Loucy (cell line): ENCODE results near the gene CCR7.

Experiments used
- H2AFZ ChIP-seq: fragments of 200-600 bp; sonication (generic); 2 replicates; pipeline ENCODE4 v1.6.0; 2016; ENCODE audit warnings: antibody characterized with exemption, mild to moderate bottlenecking, low read length, moderate library complexity
- H3F3A ChIP-seq: fragments of 200-600 bp; 2 replicates; pipeline ENCODE4 v1.6.0; 2016; ENCODE audit warnings: antibody characterized with exemption, low read depth, mild to moderate bottlenecking
- H3K27me3 ChIP-seq: fragments of 200-600 bp; sonication (generic); 2 replicates; pipeline ENCODE4 v1.6.1; 2014; ENCODE audit warnings: low read length, mild to moderate bottlenecking; ENCODE audit not compliant: insufficient read depth, poor library complexity, severe bottlenecking
- H3K36me3 ChIP-seq: fragments of 200-600 bp; sonication (generic); 2 replicates; pipeline ENCODE4 v1.6.1; 2016; ENCODE audit warnings: low read length; ENCODE audit not compliant: insufficient read depth
- H3K4me1 ChIP-seq: fragments of 200-600 bp; sonication (generic); 2 replicates; pipeline ENCODE4 v1.5.1; 2014; ENCODE audit warnings: low read length, mild to moderate bottlenecking; ENCODE audit not compliant: insufficient read depth, poor library complexity, severe bottlenecking
- H3K4me2 ChIP-seq: fragments of 200-600 bp; sonication (generic); 2 replicates; pipeline ENCODE4 v1.6.0; 2014; ENCODE audit warnings: antibody characterized with exemption, low read length, low read depth, mild to moderate bottlenecking; ENCODE audit not compliant: poor library complexity, severe bottlenecking
- H3K4me3 ChIP-seq: fragments of 200-600 bp; sonication (generic); 2 replicates; pipeline ENCODE4 v1.5.1; 2014; ENCODE audit warnings: low read length, mild to moderate bottlenecking, mixed read lengths; ENCODE audit not compliant: poor library complexity, severe bottlenecking
- H3K79me2 ChIP-seq: fragments of 200-600 bp; sonication (generic); 2 replicates; pipeline ENCODE4 v1.6.1; 2014; ENCODE audit warnings: low read length; ENCODE audit not compliant: insufficient read depth
- H3K9ac ChIP-seq: fragments of 200-600 bp; sonication (generic); 2 replicates; pipeline ENCODE4 v1.6.0; 2014; ENCODE audit warnings: mild to moderate bottlenecking, low read depth, low read length, moderate library complexity; ENCODE audit not compliant: poor library complexity, severe bottlenecking
- H3K9me2 ChIP-seq: fragments of 200-600 bp; sonication (generic); replicated peaks from 2 replicates; pipeline ENCODE4 v1.6.1; 2016; ENCODE audit warnings: low read depth, low read length, mixed read lengths
- H3K9me3 ChIP-seq: fragments of 200-600 bp; sonication (generic); 2 replicates; pipeline ENCODE4 v1.6.1; 2014; ENCODE audit warnings: mild to moderate bottlenecking, antibody characterized with exemption, low read length, low read depth; ENCODE audit not compliant: insufficient read depth
- H4K20me1 ChIP-seq: fragments of 200-600 bp; sonication (generic); 2 replicates; pipeline ENCODE4 v1.6.0; 2014; ENCODE audit warnings: antibody characterized with exemption, low read length, mild to moderate bottlenecking; ENCODE audit not compliant: insufficient read depth, poor library complexity, severe bottlenecking
- CTCF ChIP-seq: fragments of 200-600 bp; sonication (generic); conservative IDR thresholded peaks from 2 replicates; pipeline ENCODE4 v1.5.1; 2014; ENCODE audit warnings: mild to moderate bottlenecking, antibody characterized with exemption, low read length
- EZH2phosphoT487 ChIP-seq: fragments of 200-600 bp; IDR thresholded peaks from 2 replicates; pipeline ENCODE4 v1.6.1; 2018; ENCODE audit warnings: antibody characterized with exemption, mild to moderate bottlenecking, moderate library complexity, borderline replicate concordance

CCR7 gene

DNA sequence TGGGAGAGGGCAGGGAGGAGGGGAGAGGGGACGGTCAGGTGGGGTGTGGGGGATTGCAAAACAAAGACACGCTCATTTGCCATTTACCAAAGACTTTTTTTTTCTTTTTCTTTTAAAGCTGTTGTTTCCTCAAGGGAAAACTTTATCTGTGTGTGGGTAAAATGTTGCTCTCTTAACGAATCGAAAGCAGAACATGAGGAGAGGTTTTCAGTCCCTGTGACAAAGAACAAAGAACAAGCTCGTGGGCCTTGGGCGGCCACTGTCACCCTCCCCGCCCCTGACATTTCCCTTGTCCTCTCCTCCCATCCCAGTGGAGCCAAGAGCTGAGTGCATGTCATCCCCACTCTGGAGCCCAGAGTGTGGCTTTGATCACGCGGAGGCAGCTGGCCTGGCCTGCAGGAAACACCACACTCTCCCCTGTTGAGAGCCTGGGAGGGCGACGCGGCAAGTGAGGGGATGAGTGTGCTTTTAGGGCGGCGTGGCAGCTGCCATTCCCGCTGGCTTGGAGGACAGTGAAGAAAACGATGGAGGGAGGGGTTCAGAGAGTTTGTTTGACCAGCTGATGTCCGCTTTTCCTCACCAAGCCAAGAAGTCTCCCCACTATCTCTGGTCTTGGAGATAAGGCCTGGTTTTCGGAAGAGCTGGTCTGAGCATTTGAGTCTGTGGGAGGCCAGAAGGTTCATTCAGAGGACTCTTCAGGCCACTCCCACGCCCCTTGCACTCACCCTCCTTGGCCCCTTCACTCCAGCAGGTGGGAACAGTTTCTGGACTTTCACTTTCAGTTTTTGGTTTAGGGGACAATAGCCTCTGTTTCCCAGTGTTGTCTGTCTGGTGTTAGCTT lies 11.4 kb downstream of the CCR7 start:
- H3K79me2 ChIP-seq = peaks cover 5% of the 10 kb centered on the region; the same call in 1 of the 2 replicates
- no peaks in the 10 kb centered on the region for H3K27me3 ChIP-seq
- H3K4me2 ChIP-seq = peak overlapping the region; percentile 25
- H3F3A ChIP-seq = no peaks in the 10 kb centered on the region
- peak overlapping the region; percentile 25 for H3K9ac ChIP-seq
- no peaks in the 10 kb centered on the region for H3K9me2 ChIP-seq
- H2AFZ ChIP-seq = no peak overlapping the region
- H3K4me1 ChIP-seq = peaks cover 43% of the 10 kb centered on the region
- H3K4me3 ChIP-seq = no peak overlapping the region
- TF ChIP-seq CTCF (no peak), EZH2phosphoT487 (no peak)
- H3K36me3 ChIP-seq = peaks cover 12% of the 10 kb centered on the region; the same call in 1 of the 2 replicates
- H4K20me1 ChIP-seq = no peaks in the 10 kb centered on the region
- H3K9me3 ChIP-seq = no peaks in the 10 kb centered on the region

DNA sequence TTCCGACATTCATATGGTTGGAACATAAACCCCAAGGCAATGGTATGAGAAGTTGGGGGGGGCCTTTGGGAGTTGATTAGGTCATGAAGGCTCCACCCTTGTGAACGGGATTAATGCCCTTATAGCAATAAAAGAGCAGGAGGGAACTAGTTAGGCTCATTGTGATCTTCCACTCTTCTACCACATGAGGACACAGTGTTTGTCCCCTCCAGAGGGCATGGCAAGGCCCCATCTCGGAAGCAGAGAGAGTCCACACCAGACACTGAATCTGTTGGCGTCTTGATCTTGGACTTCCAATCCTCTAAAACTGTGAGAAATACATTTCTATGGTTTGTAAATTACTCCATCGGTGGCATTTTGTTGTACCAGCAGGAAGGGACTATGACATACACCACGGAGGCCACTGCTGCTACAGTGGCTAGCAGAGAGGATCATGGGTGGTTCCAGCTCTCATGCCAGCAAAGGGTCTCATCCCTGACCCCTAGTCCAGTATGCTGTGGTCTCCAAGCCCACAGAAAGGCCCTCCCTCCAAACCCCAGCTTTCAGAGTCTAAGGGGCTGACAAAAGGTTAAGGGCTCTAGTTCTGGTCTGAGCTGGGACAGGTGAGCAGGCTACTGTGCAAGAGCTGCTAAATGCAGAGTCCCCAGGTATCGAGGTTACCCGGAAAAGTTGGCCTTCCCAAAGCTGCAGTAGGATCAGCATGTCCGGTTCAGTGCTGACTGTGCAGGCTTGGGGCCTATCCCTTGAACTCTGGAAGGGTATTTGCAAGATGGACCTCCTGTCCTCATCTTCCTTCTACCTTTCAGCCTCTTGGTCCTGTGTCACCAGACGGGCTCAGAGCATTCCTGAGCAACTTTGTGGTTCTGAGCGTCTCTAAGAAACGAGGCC lies 12.2 kb downstream of the CCR7 start:
- Histone ChIP-seq H4K20me1 (no peaks in the 10 kb centered on the region), H3K9ac (peak overlapping the region; percentile 25), H3K4me3 (no peak overlapping the region), H3K9me2 (no peaks in the 10 kb centered on the region), H3K9me3 (no peaks in the 10 kb centered on the region), H3K79me2 (peaks cover 3% of the 10 kb centered on the region; the same call in 1 of the 2 replicates), H3F3A (no peaks in the 10 kb centered on the region), H3K27me3 (no peaks in the 10 kb centered on the region), H3K4me2 (no peak overlapping the region), H2AFZ (no peak overlapping the region), H3K36me3 (peaks cover 12% of the 10 kb centered on the region; the same call in 1 of the 2 replicates), H3K4me1 (peaks cover 43% of the 10 kb centered on the region)
- no peak for TF ChIP-seq EZH2phosphoT487
- no peak for TF ChIP-seq CTCF

DNA sequence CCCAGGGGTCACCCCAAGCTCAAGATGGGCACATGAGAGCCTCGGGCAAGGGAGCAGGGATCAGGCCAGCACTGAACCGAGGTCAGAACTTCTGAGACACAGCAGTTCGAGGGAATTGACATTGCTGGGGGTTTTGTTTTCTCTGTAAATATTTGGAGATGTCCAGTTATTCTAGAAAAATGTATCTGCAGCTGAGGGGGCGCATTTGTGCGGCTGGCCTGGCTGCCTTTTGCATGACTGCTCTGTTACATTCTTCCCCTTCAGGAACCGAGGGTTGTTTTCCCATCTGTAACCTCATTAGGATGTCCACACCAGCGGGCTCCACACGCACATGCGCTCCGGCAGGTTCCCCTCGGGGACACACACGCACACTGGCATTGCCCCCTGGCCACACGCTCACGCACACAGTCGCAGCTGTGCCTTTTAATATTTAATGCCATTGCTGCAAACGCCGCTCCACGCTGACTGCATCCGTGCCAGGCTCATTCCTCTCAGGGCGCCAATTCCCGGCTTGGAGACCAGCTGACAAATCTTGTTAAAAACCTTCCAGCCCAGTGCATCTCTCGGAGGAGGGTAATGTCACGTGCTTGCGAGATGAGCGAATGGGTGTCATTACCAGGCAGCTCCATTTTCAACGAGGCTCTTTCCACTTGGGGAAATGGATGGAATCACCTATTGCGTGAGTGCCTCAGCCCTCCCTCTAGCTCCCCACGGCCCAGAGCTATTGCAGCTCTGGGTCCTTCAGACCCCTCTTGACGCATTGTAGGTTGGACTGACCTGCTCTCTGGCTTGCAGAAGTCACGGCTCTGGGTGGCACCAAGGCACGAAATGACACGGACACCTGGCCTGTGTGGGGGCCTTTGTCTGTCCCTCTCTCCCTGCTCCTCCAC lies 13.1 kb downstream of the CCR7 start:
- Histone ChIP-seq H3F3A (no peaks in the 10 kb centered on the region), H3K9me3 (no peaks in the 10 kb centered on the region), H3K4me2 (no peak overlapping the region), H3K4me1 (peaks cover 43% of the 10 kb centered on the region), H3K4me3 (no peak overlapping the region), H3K9ac (no peak overlapping the region), H3K9me2 (no peaks in the 10 kb centered on the region), H2AFZ (no peak overlapping the region), H3K36me3 (peaks cover 12% of the 10 kb centered on the region; the same call in 1 of the 2 replicates), H4K20me1 (no peaks in the 10 kb centered on the region), H3K27me3 (no peaks in the 10 kb centered on the region), H3K79me2 (0 out of 2 replicates have a peak, but pooled peaks cover 3% of the 10 kb centered on the region)
- TF ChIP-seq CTCF (no peak), EZH2phosphoT487 (no peak)
